Mucosa of descending colon (tissue), 3 donors: ENCODE measurements around the gene MAGI1. TPM values are rescaled to one million over a fixed set of nuclear protein-coding genes. Genes with fewer than 3 reads are reported as not detected.
A peak's percentile ranks its signal among the peaks of the same experiment; 100 is the strongest.

ENCODE experiments used
- ATAC-seq: fragments of 200-7000 bp; cut with Tn5 transposase; one replicate; pipeline ENCODE4 v1.9.1; 2020; ENCODE audit warnings: mild to moderate bottlenecking, moderate library complexity
- DNase-seq, 3 donors: peaks; one replicate each; pipeline ENCODE4 v3.0.0-alpha.2; 2020
- H3K36me3 ChIP-seq: fragments of 200-600 bp; one replicate; pipeline ENCODE4 v1.8.0; 2021; ENCODE audit warnings: low read depth, mild to moderate bottlenecking
- H3K4me1 ChIP-seq: fragments of 200-600 bp; one replicate; pipeline ENCODE4 v1.8.0; 2021; ENCODE audit warnings: low read depth, mild to moderate bottlenecking
- H3K4me3 ChIP-seq: fragments of 200-600 bp; one replicate; pipeline ENCODE4 v1.8.0; 2021; ENCODE audit warnings: mild to moderate bottlenecking
- H3K9me3 ChIP-seq: fragments of 200-600 bp; one replicate; pipeline ENCODE4 v1.8.0; 2021; ENCODE audit warnings: mild to moderate bottlenecking
- intact Hi-C, 2 donors: fragments of 100-400 bp; cut with DNase I in 1 of 2; cut with micrococcal nuclease in 1 of 2; formaldehyde crosslinking; loops; one replicate each; pipeline versions ENCODE4 v1.11.0 to v1.11.1; 2022; cut with DNase I, micrococcal nuclease
- total RNA-seq, 3 donors: library from RNA; stranded (reverse); fragmentation: NEBNext Ultra II Directional in 2 of 3; extraction: Animal tissue kit (Norgen Biotek cat#: 25700) in 2 of 3; gene quantifications; one replicate each; pipeline versions ENCODE4 v1.2.1 to v1.2.4, GENCODE V29; 2021 to 2023
- TF ChIP-seq, protein P1 (sequence below): fragments of 200-600 bp; IDR thresholded peaks from one replicate; pipeline ENCODE4 v1.8.0; 2022; ENCODE audit warnings: antibody characterized with exemption, mild to moderate bottlenecking
- donor health status: DM: no; HTN: no; CAD: no; lungs with moderate emphysema.
- donor health status: DM: no; HTN: no; CAD: no.
- donor health status: DM: no; HTN: yes; CAD: no.

Gene MAGI1
- total RNA-seq, 3 donors from 2014 or later: 41.9 to 59.6 (median 45.6) TPM

DNA sequence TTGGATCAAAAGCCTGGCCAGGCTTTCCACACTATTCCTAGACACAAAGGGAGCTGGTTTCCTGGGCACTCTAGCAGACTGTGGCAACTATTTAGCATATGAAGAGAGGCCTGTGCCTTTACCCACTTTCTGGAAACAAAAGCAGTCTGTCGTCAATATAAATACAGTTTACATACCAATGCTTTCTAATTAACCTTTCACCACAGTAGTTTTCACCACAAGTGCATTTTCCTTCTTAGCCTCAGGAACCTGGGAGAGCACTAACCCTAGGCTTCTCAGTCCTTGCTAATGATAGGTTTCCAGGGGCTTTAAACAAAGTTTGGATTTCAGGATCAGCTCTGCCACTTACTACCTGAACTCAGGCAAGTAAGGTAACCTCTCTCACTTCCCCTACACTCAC lies 499.1 kb downstream of the MAGI1 start:
- intact Hi-C loops: no loop called here
- Histone ChIP-seq H3K9me3 (no peaks in the 10 kb centered on the region), H3K36me3 (no peaks in the 10 kb centered on the region), H3K4me1 (no peaks in the 10 kb centered on the region), H3K4me3 (no peak overlapping the region)
- no peak for ATAC-seq
- TF ChIP-seq, protein P1, sequence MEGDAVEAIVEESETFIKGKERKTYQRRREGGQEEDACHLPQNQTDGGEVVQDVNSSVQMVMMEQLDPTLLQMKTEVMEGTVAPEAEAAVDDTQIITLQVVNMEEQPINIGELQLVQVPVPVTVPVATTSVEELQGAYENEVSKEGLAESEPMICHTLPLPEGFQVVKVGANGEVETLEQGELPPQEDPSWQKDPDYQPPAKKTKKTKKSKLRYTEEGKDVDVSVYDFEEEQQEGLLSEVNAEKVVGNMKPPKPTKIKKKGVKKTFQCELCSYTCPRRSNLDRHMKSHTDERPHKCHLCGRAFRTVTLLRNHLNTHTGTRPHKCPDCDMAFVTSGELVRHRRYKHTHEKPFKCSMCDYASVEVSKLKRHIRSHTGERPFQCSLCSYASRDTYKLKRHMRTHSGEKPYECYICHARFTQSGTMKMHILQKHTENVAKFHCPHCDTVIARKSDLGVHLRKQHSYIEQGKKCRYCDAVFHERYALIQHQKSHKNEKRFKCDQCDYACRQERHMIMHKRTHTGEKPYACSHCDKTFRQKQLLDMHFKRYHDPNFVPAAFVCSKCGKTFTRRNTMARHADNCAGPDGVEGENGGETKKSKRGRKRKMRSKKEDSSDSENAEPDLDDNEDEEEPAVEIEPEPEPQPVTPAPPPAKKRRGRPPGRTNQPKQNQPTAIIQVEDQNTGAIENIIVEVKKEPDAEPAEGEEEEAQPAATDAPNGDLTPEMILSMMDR: no peak
- DNase-seq: no peak

DNA sequence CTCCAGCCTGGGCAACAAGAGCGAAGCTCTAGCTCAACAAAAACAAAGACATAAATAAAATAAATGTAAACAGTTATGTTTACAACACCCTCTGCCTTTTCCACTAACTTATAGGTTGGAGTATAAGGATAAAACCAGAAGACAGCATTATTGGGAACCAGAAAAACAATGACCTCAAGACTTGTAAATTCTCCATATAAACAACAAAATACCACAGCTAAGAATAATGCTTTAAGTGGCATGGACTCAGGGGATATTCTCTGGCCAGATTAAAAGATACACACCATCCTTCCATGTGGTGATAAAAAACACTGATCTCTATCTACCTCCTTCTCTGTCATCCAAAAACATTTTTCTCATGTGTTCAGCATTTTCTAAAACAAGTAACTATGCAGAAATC lies 500.6 kb downstream of the MAGI1 start:
- no peak overlapping the region for H3K4me3 ChIP-seq
- no peaks in the 10 kb centered on the region for H3K9me3 ChIP-seq
- no peak for DNase-seq
- no peaks in the 10 kb centered on the region for H3K4me1 ChIP-seq
- ATAC-seq: no peak
- intact Hi-C loops: no loop called here
- no peaks in the 10 kb centered on the region for H3K36me3 ChIP-seq
- TF ChIP-seq, protein P1: no peak

- DNase-seq (no peak), ATAC-seq (no peak)
- Histone ChIP-seq H3K4me3 (no peak overlapping the region), H3K9me3 (no peaks in the 10 kb centered on the region), H3K36me3 (no peaks in the 10 kb centered on the region), H3K4me1 (no peaks in the 10 kb centered on the region)
- intact Hi-C loops: no loop called here
- TF ChIP-seq, protein P1: no peak
These were observed 501.6 kb downstream of the MAGI1 start for GRCh38 chr3:65537109-65537508.

DNA sequence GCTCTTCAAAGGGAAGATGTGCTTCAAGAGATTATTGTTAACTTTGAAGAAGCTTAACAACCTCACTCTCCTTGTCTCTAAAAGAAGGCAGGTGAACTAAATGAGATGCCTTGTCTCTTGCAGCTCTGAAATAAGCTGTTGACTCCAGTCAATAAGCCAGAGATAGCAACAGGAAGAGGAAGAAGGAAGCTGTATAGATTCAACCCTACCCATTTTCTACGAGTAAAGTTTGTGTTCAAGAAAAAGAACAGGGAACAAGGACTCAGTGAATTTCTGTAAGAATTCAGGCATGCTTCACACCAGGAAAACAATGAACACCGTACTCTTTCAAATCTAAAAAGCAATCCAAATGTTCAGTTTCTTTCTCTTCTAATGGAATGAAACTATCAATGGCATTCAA lies 503.5 kb downstream of the MAGI1 start:
- DNase-seq: no peak
- TF ChIP-seq, protein P1: no peak
- H3K4me3 ChIP-seq: no peak overlapping the region
- intact Hi-C loops: no loop called here
- no peaks in the 10 kb centered on the region for H3K4me1 ChIP-seq
- no peaks in the 10 kb centered on the region for H3K36me3 ChIP-seq
- ATAC-seq: peak; percentile 82
- H3K9me3 ChIP-seq: no peaks in the 10 kb centered on the region

DNA sequence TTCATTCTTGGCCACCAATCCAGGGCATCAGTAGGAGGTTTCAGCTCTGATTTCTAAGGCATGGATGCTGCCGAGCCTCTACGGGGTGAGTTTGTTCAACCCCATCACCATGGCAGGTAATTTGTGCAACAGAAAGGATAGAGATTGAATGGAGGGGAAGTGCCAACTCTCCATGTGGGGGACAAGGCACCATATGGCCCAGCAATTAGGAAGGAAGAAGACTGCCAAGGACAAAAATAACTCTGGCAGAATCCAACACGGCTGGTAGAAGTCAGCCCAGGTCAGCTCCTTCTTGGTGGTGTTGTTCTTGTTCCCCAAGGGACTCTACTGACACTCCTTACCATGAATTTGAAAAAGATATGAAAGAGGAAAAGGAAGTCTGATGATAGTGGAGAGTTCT lies 503.9 kb downstream of the MAGI1 start:
- no peaks in the 10 kb centered on the region for H3K36me3 ChIP-seq
- intact Hi-C loops: no loop called here
- DNase-seq (no peak), ATAC-seq (no peak)
- H3K4me3 ChIP-seq: no peak overlapping the region
- no peaks in the 10 kb centered on the region for H3K9me3 ChIP-seq
- TF ChIP-seq, protein P1: no peak
- H3K4me1 ChIP-seq: no peaks in the 10 kb centered on the region

DNA sequence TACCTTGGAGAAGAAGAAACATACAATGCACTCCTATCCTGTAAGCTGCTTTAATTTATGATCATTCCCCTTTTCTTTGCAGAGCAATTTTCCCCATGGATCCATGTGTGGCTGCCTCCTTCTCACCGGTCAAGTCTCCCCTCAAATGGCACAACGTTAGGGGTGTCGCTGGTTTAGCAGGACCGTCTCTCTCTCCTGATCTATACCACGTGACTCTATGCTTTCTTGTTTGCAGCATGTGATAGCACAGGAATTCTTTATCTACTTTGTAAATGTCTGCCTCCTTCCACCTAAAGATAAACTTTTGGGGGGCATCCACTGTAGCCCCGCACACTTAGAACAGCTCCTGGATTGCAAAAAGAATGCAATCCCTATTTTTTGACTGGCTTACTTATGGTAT lies 506.0 kb downstream of the MAGI1 start:
- intact Hi-C loops: no loop called here
- H3K9me3 ChIP-seq: no peaks in the 10 kb centered on the region
- H3K4me1 ChIP-seq: no peaks in the 10 kb centered on the region
- no peaks in the 10 kb centered on the region for H3K36me3 ChIP-seq
- no peak for ATAC-seq
- TF ChIP-seq, protein P1: no peak
- H3K4me3 ChIP-seq: no peak overlapping the region
- no peak for DNase-seq
